Nephron progenitor cell (in vitro differentiated cells): ENCODE measurements around the gene ZDHHC6.

Experiments used
- DNase-seq: peaks from one replicate; pipeline ENCODE4 v3.0.0; 2021
- H3K27ac Mint-ChIP-seq: 2 replicates; pipeline ENCODE4 v1.8.0; 2021; ENCODE audit warnings: mild to moderate bottlenecking, moderate library complexity, mixed read lengths
- H3K27me3 Mint-ChIP-seq: 2 replicates; pipeline ENCODE4 v1.8.0; 2021; ENCODE audit warnings: mild to moderate bottlenecking, low read depth, mixed read lengths; ENCODE audit not compliant: poor library complexity
- H3K36me3 Mint-ChIP-seq: 2 replicates; pipeline ENCODE4 v1.8.0; 2021; ENCODE audit warnings: low read depth, mixed read lengths
- H3K4me1 Mint-ChIP-seq: 2 replicates; pipeline ENCODE4 v1.8.0; 2021; ENCODE audit warnings: mixed read lengths
- H3K4me3 Mint-ChIP-seq: 2 replicates; pipeline ENCODE4 v1.8.0; 2021; ENCODE audit warnings: mild to moderate bottlenecking, moderate library complexity, mixed read lengths
- H3K9me3 Mint-ChIP-seq: 2 replicates; pipeline ENCODE4 v1.8.0; 2021; ENCODE audit warnings: mild to moderate bottlenecking, moderate library complexity, mixed read lengths
- CTCF ChIP-seq: fragments of 200-600 bp; sonication (generic); IDR thresholded peaks from 2 replicates; pipeline ENCODE4 v1.5.0; 2021; ENCODE audit warnings: antibody characterized with exemption

Gene ZDHHC6

GRCh38 chr10:112484399-112484798 lies 37.7 kb upstream of the ZDHHC6 start:
- no peak for TF ChIP-seq CTCF
- Mint-ChIP-seq H3K36me3 (no peaks in the 10 kb centered on the region), H3K27ac (no peak overlapping the region), H3K9me3 (no peaks in the 10 kb centered on the region), H3K27me3 (no peaks in the 10 kb centered on the region), H3K4me3 (no peak overlapping the region), H3K4me1 (no peaks in the 10 kb centered on the region)
- DNase-seq = no peak

- H3K9me3 Mint-ChIP-seq = no peaks in the 10 kb centered on the region
- TF ChIP-seq CTCF = no peak
- H3K36me3 Mint-ChIP-seq = no peaks in the 10 kb centered on the region
- H3K27me3 Mint-ChIP-seq = no peaks in the 10 kb centered on the region
- no peak overlapping the region for H3K27ac Mint-ChIP-seq
- no peak for DNase-seq
- no peaks in the 10 kb centered on the region for H3K4me1 Mint-ChIP-seq
- H3K4me3 Mint-ChIP-seq = no peak overlapping the region
Observed at GRCh38 chr10:112481602-112482001, 34.9 kb upstream of the ZDHHC6 start.

GRCh38 chr10:112475575-112476218 lies 29.0 kb upstream of the ZDHHC6 start:
- peak; percentile 6 for TF ChIP-seq CTCF
- Mint-ChIP-seq H3K4me3 (no peak overlapping the region), H3K9me3 (no peaks in the 10 kb centered on the region), H3K27ac (no peak overlapping the region), H3K36me3 (peaks cover 5% of the 10 kb centered on the region), H3K4me1 (no peaks in the 10 kb centered on the region), H3K27me3 (no peaks in the 10 kb centered on the region)
- no peak for DNase-seq

GRCh38 chr10:112471878-112472487 lies 25.3 kb upstream of the ZDHHC6 start:
- DNase-seq = no peak
- no peaks in the 10 kb centered on the region for H3K27me3 Mint-ChIP-seq
- H3K27ac Mint-ChIP-seq = no peak overlapping the region

GRCh38 chr10:112467541-112468075 lies 20.9 kb upstream of the ZDHHC6 start:
- no peak for TF ChIP-seq CTCF
- Mint-ChIP-seq H3K9me3 (peaks cover 8% of the 10 kb centered on the region), H3K4me3 (no peak overlapping the region), H3K27ac (no peak overlapping the region), H3K36me3 (peaks cover 40% of the 10 kb centered on the region), H3K27me3 (no peaks in the 10 kb centered on the region), H3K4me1 (no peaks in the 10 kb centered on the region)
- DNase-seq = no peak

More at GRCh38 chr10:112471878-112472487, 25.3 kb upstream of the ZDHHC6 start:
- Mint-ChIP-seq H3K36me3 (peaks cover 12% of the 10 kb centered on the region), H3K9me3 (no peaks in the 10 kb centered on the region), H3K4me3 (no peak overlapping the region), H3K4me1 (no peaks in the 10 kb centered on the region)
- peak; percentile 60 for TF ChIP-seq CTCF

GRCh38 chr10:112466802-112467201 lies 20.1 kb upstream of the ZDHHC6 start:
- H3K27ac Mint-ChIP-seq = no peak overlapping the region
- H3K4me1 Mint-ChIP-seq = no peaks in the 10 kb centered on the region

More at GRCh38 chr10:112466802-112467201, 20.1 kb upstream of the ZDHHC6 start:
- Mint-ChIP-seq H3K4me3 (no peak overlapping the region), H3K36me3 (peaks cover 45% of the 10 kb centered on the region), H3K9me3 (peaks cover 8% of the 10 kb centered on the region), H3K27me3 (no peaks in the 10 kb centered on the region)
- no peak for DNase-seq
- TF ChIP-seq CTCF = no peak
